GM21515 (cell line): ENCODE results near the gene CHMP5.

Experiments used
- ATAC-seq: cut with Tn5 transposase; IDR thresholded peaks from one replicate; pipeline ENCODE4 v1.9.1; 2021; ENCODE audit not compliant: unreplicated experiment

CHMP5 gene

GRCh38 chr9:33264473-33265177 lies at the start of gene CHMP5, which contains the start of gene BAG1:
TSS of gene CHMP5 (plus strand) at chr9:33265049. CDS start at chr9:33265079, 30 bp downstream.
TSS of gene BAG1 (minus strand) at chr9:33264708.
- ATAC-seq = peak; percentile 86

- no peak for ATAC-seq
Measured at GRCh38 chr9:33220681-33221567, 43.9 kb upstream of the CHMP5 start.

- no peak for ATAC-seq
Measured at GRCh38 chr9:33221568-33221884, 43.3 kb upstream of the CHMP5 start.

- ATAC-seq = no peak
Measured at GRCh38 chr9:33222031-33222430, 42.8 kb upstream of the CHMP5 start.

- ATAC-seq = no peak
Measured at GRCh38 chr9:33223696-33224095, 41.2 kb upstream of the CHMP5 start.

- no peak for ATAC-seq
Measured at GRCh38 chr9:33225319-33226147, 39.3 kb upstream of the CHMP5 start.

- ATAC-seq = peak; percentile 60
Measured at GRCh38 chr9:33227008-33227398, 37.8 kb upstream of the CHMP5 start.

- no peak for ATAC-seq
Measured at GRCh38 chr9:33227741-33228140, 37.1 kb upstream of the CHMP5 start.

- no peak for ATAC-seq
Measured at GRCh38 chr9:33228606-33229005, 36.2 kb upstream of the CHMP5 start.

GRCh38 chr9:33229359-33230114 lies 35.3 kb upstream of the CHMP5 start:
- no peak for ATAC-seq

GRCh38 chr9:33230756-33231622 lies 33.9 kb upstream of the CHMP5 start:
- no peak for ATAC-seq

GRCh38 chr9:33231623-33231942 lies 33.3 kb upstream of the CHMP5 start:
- no peak for ATAC-seq

GRCh38 chr9:33232815-33233214 lies 32.0 kb upstream of the CHMP5 start:
- ATAC-seq = no peak

- ATAC-seq = no peak
Measured at GRCh38 chr9:33233626-33234342, 31.1 kb upstream of the CHMP5 start.

- no peak for ATAC-seq
Measured at GRCh38 chr9:33234511-33235467, 30.1 kb upstream of the CHMP5 start.

- ATAC-seq = no peak
Measured at GRCh38 chr9:33236571-33236970, 28.3 kb upstream of the CHMP5 start.

- no peak for ATAC-seq
Measured at GRCh38 chr9:33239921-33240320, 24.9 kb upstream of the CHMP5 start, which contains the start of gene SPINK4. TSS of gene SPINK4 (plus strand) at chr9:33240167. CDS start at chr9:33240209, 42 bp downstream.

GRCh38 chr9:33241298-33241697 lies 23.6 kb upstream of the CHMP5 start:
- ATAC-seq = no peak
